Skeletal muscle satellite cell (primary cell): Measurements from ENCODE around the gene NUP155. TPM values are rescaled to one million over a fixed set of nuclear protein-coding genes. Genes with fewer than 3 reads are reported as not detected.

ENCODE experiments used
- small RNA-seq: library from RNA; depleted of rRNA; stranded (forward); fragments of <200 nt; gene quantifications from one replicate; pipeline ENCODE3, GENCODE V24; 2012

Gene NUP155

Small RNA genes within 50 kb of the gene (small RNA-seq; reads per million reads assigned to genes)
- not detected for gene RNU7-75P
